GM12801 (cell line): Measurements from ENCODE around the gene TMEM175.

Source experiments
- CTCF ChIP-seq: IDR thresholded peaks from one replicate; pipeline ENCODE4 v1.5.1; 2011; ENCODE audit warnings: control low read depth; ENCODE audit not compliant: insufficient read length; ENCODE audit errors: extremely low read depth

TMEM175 gene

GRCh38 chr4:987624-988513 lies 55.6 kb downstream of the TMEM175 start:
- TF ChIP-seq CTCF = no peak

GRCh38 chr4:988726-989721 lies 56.8 kb downstream of the TMEM175 start:
- TF ChIP-seq CTCF = no peak

- no peak for TF ChIP-seq CTCF
These were observed 57.6 kb downstream of the TMEM175 start for GRCh38 chr4:989722-990471.

GRCh38 chr4:990746-991367 lies 58.6 kb downstream of the TMEM175 start:
- no peak for TF ChIP-seq CTCF

- no peak for TF ChIP-seq CTCF
These were observed 59.4 kb downstream of the TMEM175 start for GRCh38 chr4:991451-992296.

- TF ChIP-seq CTCF = no peak
These were observed 60.2 kb downstream of the TMEM175 start for GRCh38 chr4:992297-993110.
